Measurements from ENCODE around the gene ATP5F1A. TPM values are rescaled to one million over a fixed set of nuclear protein-coding genes. Genes with fewer than 3 reads are reported as not detected.
A peak's percentile ranks its signal among the peaks of the same experiment; 100 is the strongest.
"Not testable (repeated sequence)": the region's sequence is repeated elsewhere in the genome, so short reads cannot be mapped to it uniquely, and the experiment has no call there.

ATP5F1A gene
- total RNA-seq = 100 to 1,000 TPM; 366 to 865 (median 581) TPM

DNA sequence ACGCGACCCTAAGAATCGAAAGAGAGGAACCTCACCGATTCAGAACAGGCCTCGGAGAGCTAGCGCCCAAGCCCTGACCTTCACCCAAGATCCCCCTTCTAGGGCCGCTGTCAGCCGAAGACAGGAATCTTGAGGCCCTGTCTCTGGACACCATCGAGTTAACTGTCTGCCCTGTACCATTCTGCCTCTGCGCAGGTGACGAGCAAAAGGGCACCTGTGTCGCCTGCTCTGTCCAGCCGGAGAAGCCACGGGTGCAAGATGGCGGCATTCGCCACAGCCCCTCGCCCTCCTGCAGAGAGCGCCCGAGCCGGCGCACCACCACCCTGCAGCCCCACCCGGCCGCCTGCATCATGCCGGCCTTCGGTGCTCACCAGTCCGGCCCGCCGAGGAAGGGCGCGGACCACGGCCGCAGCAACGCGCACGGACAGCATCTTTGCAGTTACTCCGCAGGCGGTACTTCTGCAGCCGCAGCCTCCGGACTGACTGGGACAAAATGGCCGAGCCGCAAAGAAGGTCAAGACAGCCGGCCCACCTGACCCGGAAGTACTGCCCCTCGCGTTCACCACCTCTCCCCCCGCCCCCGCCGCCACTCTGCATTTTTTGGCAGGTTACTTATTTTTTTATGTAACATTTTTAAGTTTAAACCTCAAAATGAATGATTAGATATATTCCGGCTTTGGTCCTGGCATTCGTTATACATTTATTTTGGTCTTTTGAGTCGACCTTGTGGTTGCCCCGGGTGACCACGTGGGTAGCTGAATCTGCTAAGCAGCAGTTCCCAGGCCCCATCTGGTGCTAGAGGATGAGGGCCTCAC is at the start of gene ATP5F1A:
Gene ATP5F1A (minus strand): TSS at position 496 of the 815 bp plus-strand sequence. CDS start 65 bp downstream, at position 431.
- H3K36me3 ChIP-seq = peaks cover 4 to 14% of the 10 kb centered on the region in 2 donors
- H3K27me3 ChIP-seq = no peaks in the 10 kb centered on the region
- peak; percentile 91 to 94 for DNase-seq
- H3K9me3 ChIP-seq = no peaks in the 10 kb centered on the region
- WGBS, 2 donors = 0 to 1% methylated on average over 38 to 39 of the region's 53 CpGs
- intact Hi-C loops (cut with DNase I) = no loop called here
- TF ChIP-seq, protein P1, sequence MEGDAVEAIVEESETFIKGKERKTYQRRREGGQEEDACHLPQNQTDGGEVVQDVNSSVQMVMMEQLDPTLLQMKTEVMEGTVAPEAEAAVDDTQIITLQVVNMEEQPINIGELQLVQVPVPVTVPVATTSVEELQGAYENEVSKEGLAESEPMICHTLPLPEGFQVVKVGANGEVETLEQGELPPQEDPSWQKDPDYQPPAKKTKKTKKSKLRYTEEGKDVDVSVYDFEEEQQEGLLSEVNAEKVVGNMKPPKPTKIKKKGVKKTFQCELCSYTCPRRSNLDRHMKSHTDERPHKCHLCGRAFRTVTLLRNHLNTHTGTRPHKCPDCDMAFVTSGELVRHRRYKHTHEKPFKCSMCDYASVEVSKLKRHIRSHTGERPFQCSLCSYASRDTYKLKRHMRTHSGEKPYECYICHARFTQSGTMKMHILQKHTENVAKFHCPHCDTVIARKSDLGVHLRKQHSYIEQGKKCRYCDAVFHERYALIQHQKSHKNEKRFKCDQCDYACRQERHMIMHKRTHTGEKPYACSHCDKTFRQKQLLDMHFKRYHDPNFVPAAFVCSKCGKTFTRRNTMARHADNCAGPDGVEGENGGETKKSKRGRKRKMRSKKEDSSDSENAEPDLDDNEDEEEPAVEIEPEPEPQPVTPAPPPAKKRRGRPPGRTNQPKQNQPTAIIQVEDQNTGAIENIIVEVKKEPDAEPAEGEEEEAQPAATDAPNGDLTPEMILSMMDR (IDR thresholded peaks at IDR 0.05) = peak in 1 of 6 experiments; percentile 21
- TF ChIP-seq POLR2A (IDR thresholded peaks at IDR 0.05) = peak; percentile 28 to 95
- peaks cover 14 to 27% of the 10 kb centered on the region in 2 donors for H3K4me1 ChIP-seq
- H3K4me3 ChIP-seq (replicated peaks in 1 of 3) = peak within 1 kb of the TSS; percentile 80 to 92 (median 88)
- peak within 1 kb of the TSS; percentile 86 to 93 (median 92) for H3K27ac ChIP-seq

DNA sequence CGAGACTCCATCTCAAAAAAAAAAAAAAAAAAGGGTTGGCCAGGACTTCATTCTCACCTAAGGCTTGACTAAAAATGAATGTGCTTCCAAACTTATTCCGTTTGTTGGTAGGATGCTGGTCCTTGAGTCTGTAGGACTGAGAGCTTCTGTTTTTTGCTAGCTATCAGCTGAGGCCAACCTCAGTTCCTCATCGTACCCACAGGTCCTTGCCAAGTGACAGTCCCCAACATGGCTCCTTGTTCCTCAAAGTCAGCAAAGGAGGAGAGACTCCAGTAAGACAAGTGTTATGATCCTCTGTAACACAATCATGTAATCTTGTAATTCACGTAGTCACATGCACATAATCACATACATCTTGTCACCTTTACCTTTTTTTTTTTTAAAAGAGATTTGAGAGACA is 43.1 kb upstream of the ATP5F1A start:
- TF ChIP-seq, protein P1 (IDR thresholded peaks at IDR 0.05) = no peak
- TF ChIP-seq POLR2A (IDR thresholded peaks at IDR 0.05) = no peak
- WGBS, 2 donors = 89 to 90% methylated on average over 4 of the region's 4 CpGs
- Histone ChIP-seq H3K27ac (no peak overlapping the region), H3K4me3 (replicated peaks in 1 of 3) (no peak overlapping the region), H3K9me3 (no peaks in the 10 kb centered on the region), H3K36me3 (no peaks in the 10 kb centered on the region), H3K27me3 (no peaks in the 10 kb centered on the region), H3K4me1 (peaks cover 6 to 16% of the 10 kb centered on the region in 2 donors)
- intact Hi-C loops (cut with DNase I) = no loop called here
- no peak for DNase-seq

DNA sequence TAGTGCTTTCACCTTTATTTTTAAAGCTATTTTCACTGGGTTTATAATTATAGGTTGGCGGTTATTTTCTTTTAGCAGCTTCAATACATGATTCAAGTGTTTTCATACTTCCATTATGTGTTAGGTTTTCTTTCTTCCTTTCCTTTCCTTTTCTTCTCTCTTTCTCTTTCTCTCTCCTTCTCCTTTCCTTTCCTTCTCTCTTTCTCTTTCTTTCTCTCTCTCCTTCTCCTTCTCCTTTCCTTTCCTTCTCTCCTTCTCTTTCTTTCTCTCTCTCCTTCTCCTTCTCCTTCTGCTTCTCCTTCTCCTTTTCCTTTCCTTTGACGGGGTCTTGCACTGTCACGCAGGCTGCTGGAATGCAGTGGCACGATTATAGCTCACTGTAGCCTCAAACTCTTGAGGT is 42.1 kb upstream of the ATP5F1A start:
- Histone ChIP-seq H3K4me1 (peaks cover 6 to 16% of the 10 kb centered on the region in 2 donors), H3K9me3 (no peaks in the 10 kb centered on the region), H3K36me3 (no peaks in the 10 kb centered on the region), H3K27ac (no peak overlapping the region), H3K4me3 (replicated peaks in 1 of 3) (no peak overlapping the region), H3K27me3 (no peaks in the 10 kb centered on the region)
- TF ChIP-seq, protein P1 (IDR thresholded peaks at IDR 0.05) = no peak
- 94 to 98% methylated on average over 4 of the region's 4 CpGs for WGBS, 2 donors
- intact Hi-C loops (cut with DNase I) = no loop called here
- DNase-seq = no peak

DNA sequence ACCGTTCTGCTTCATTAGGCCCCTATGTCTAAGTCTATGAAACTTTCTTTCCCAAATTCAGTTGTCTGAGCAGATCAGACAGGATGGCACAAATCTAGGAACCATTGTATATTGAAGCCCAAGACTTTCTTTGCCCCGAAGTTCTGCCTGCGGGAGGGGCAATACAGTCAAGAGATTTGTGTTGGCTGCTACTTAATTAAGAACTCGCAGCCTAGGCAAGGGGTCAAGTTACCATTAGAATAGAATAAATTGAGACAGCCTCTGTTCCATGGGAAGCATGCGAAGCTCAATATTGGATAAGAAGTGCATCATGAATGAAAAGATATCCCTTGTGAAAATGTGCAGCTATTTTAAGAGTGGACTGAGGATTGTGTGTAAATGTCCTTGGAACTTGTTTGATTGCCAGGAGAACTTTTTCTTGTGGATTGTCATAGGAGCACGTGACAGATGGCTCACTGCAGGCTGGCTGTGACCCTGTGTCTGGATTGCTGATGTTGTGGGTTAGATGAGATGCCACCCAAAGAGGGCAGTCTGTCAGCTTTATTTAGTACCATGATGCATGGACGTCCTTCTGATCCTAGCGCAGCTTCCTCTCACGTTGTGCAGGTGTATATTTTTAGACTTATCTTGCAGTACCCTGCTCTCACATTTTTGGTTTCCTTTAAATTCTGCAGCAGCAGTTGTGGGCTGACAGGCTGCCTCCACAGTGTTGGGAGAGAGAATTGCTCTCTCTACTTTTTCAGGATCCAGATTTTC is 37.0 kb upstream of the ATP5F1A start:
- Histone ChIP-seq H3K27me3 (no peaks in the 10 kb centered on the region), H3K9me3 (no peaks in the 10 kb centered on the region), H3K4me3 (replicated peaks in 1 of 3) (no peak overlapping the region), H3K27ac (no peak overlapping the region), H3K4me1 (no peaks in the 10 kb centered on the region), H3K36me3 (no peaks in the 10 kb centered on the region)
- DNase-seq = no peak
- 62 to 63% methylated on average over 9 of the region's 9 CpGs for WGBS, 2 donors
- intact Hi-C loops (cut with DNase I) = no loop called here
- TF ChIP-seq, protein P1 (IDR thresholded peaks at IDR 0.05) = no peak
- TF ChIP-seq POLR2A (IDR thresholded peaks at IDR 0.05) = no peak

DNA sequence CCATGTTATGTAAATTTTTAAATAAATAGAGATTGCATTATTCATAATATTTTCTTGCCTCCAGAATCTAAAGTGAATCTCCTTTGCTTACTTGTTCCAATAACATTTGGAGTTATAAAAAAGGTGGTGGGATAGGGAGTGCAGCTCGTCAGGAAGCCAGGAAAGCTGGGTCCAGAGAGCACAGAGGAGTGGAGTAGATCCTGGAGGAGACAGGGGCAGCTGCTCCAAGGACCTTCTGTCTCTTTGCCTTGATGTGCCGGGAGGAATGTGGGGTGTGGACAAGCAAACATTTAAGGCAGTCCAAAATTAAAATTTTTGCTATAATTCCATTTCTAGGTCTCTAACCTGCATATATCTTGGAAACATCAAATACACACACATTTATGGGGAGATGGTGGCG is 35.4 kb upstream of the ATP5F1A start:
- intact Hi-C loops (cut with DNase I) = no loop called here
- Histone ChIP-seq H3K9me3 (no peaks in the 10 kb centered on the region), H3K4me1 (no peaks in the 10 kb centered on the region), H3K27ac (no peak overlapping the region), H3K27me3 (no peaks in the 10 kb centered on the region), H3K36me3 (peaks cover 11 to 13% of the 10 kb centered on the region in 2 donors), H3K4me3 (replicated peaks in 1 of 3) (no peak overlapping the region)
- no peak for DNase-seq
- TF ChIP-seq, protein P1 (IDR thresholded peaks at IDR 0.05) = no peak
- no peak for TF ChIP-seq POLR2A (IDR thresholded peaks at IDR 0.05)
- 85 to 89% methylated on average over 3 of the region's 3 CpGs for WGBS, 2 donors

DNA sequence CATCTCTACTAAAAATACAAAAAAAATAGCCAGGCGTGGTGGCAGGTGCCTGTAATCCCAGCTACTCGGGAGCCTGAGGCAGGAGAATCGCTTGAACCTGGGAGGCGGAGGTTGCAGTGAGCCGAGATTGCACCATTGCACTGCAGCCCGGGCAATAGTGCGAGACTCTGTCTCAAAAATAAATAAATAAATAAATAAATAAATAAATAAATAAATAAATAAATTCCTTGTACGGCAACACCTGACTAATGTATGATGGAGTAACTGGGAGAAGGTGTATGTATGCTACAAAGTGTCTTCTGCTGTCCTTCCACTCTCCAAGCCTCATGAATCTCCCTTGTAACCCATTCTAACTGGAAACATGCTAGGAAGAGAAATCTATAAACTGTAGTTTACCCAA is 32.5 kb upstream of the ATP5F1A start:
- H3K36me3 ChIP-seq = peaks cover 18 to 28% of the 10 kb centered on the region in 2 donors
- DNase-seq; H3K4me1 ChIP-seq; H3K9me3 ChIP-seq; H3K4me3 ChIP-seq (replicated peaks in 1 of 3); intact Hi-C loops (cut with DNase I); H3K27ac ChIP-seq; H3K27me3 ChIP-seq: not testable (repeated sequence)
- 96 to 97% methylated on average over 8 of the region's 8 CpGs for WGBS, 2 donors

Measured in thyroid gland (tissue), 4 donors.